ENCODE measurements around the gene KCTD2.
"Not testable (repeated sequence)": the region's sequence is repeated elsewhere in the genome, so short reads cannot be mapped to it uniquely, and the experiment has no call there.

KCTD2 gene, protein sequence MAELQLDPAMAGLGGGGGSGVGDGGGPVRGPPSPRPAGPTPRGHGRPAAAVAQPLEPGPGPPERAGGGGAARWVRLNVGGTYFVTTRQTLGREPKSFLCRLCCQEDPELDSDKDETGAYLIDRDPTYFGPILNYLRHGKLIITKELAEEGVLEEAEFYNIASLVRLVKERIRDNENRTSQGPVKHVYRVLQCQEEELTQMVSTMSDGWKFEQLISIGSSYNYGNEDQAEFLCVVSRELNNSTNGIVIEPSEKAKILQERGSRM

GRCh38 chr17:75046407-75047289 lies at the start of gene KCTD2, which contains the start of gene ATP5PD:
TSS of gene KCTD2 (plus strand) at chr17:75047225. CDS start at chr17:75047251, 26 bp downstream.
TSS of gene ATP5PD (minus strand) at chr17:75046969. CDS start at chr17:75042650, 4,319 bp downstream.
- DNase-seq (ENCODE audit: low spot score): peak; percentile 99

DNA sequence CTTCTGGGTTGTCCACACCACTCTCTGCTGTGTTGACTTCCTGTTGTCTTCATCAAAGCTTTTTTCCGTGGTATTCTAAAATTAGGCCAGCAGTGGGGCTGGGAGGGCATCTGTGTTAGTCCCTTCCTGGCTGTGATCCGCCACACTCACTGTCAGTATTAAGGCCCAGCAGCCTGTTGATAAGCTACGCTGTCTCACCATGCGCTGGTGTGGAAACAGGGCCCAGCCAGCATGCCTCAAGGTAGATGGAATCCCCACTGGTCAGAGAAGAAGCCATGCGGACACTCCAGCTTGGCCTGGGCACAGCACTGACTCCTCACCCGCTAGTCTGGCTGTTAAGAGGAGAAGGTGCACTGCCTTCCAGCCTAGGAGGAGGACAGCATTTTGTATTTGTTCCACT lies 48.2 kb upstream of the KCTD2 start:
- no peak for DNase-seq (ENCODE audit: low spot score)

- DNase-seq (ENCODE audit: low spot score): no peak
Measured at GRCh38 chr17:74999523-74999922, 47.5 kb upstream of the KCTD2 start.

DNA sequence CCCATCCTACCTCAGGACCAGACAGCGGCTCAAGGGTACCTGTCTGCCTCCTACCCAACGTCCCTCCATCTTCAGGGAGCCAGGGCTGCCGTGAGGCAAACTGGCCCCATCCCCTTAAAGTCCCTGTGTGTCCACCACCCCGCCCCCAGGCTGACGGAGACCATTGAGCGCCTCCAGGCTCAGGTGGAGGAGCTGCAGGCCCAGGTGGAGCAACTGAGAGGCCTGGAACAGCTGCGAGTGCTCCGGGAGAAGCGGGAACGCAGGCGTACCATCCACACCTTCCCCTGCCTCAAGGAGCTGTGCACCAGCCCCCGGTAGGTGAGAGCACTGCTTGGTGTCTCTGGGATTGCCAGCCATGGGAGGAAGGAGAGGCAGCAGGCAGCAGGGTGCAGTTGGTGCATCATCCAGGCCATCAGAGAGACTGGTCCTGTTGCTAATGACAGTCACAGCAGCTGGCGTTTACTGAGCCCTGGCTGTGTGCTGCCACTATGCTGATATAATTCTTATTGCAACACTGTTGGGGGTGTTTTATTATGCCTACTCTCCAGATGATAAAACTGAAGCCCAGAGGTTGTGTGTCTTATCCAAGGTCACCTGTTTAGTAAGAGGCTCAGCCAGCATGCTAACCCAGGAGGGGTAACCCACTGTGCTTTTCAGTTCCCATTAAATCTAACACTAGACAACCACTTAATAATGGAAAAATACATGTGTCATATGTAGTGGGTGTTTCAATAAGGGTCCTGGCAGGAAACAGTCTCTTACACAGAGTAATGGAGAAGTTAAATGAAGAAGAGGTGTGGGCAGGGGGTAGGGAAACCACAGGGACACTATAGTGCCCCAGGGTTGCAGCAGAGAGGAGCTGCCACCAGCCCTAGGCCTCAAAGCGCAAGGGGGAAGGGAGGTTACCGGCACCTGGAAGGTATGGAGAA lies 44.8 kb upstream of the KCTD2 start:
- DNase-seq (ENCODE audit: low spot score): no peak

DNA sequence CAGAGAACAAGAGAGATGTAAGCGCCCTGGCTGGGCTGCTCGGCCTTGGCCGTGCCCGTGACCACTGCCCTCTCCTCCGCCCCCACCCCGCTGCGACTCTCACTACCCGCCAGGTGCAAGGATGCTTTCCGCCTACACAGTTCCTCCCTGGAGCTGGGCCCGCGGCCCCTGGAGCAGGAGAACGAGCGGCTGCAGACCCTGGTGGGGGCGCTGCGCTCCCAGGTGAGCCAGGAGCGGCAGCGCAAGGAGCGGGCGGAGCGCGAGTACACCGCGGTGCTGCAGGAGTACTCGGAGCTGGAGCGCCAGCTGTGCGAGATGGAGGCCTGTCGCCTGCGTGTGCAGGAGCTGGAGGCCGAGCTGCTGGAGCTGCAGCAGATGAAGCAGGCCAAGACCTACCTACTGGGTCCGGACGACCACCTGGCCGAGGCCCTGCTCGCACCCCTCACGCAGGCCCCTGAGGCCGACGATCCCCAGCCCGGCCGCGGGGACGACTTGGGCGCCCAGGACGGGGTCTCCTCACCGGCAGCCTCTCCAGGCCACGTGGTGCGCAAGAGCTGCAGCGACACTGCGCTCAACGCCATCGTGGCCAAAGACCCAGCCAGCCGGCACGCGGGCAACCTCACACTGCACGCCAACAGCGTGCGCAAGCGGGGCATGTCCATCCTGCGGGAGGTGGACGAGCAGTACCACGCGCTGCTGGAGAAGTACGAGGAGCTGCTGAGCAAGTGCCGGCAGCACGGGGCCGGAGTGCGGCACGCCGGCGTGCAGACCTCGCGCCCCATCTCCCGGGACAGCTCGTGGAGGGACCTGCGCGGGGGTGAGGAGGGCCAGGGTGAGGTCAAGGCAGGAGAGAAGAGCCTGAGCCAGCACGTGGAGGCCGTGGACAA lies 43.7 kb upstream of the KCTD2 start:
- DNase-seq (ENCODE audit: low spot score): no peak

- no peak for DNase-seq (ENCODE audit: low spot score)
Measured at GRCh38 chr17:75003957-75004355, 43.1 kb upstream of the KCTD2 start.

DNA sequence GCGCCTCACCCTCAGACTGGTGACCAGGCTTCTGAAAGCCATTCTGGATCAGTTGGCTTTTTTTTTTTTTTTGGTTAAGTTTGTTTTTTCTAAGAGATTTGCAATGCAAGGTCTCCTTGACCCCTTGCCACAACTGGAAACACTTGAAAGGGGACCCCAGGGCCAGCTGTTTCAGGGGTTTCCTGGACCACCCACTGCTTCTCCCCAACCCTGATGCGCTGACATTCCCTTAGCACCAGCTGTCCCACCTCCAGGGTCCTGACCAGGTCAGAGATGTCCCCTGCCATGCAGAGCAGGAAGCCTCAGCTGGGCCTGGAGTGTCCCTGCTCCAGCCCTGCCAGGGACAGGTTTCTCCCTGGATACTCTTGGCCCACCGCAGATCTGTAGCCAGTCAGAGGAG lies 42.7 kb upstream of the KCTD2 start:
- no peak for DNase-seq (ENCODE audit: low spot score)

DNA sequence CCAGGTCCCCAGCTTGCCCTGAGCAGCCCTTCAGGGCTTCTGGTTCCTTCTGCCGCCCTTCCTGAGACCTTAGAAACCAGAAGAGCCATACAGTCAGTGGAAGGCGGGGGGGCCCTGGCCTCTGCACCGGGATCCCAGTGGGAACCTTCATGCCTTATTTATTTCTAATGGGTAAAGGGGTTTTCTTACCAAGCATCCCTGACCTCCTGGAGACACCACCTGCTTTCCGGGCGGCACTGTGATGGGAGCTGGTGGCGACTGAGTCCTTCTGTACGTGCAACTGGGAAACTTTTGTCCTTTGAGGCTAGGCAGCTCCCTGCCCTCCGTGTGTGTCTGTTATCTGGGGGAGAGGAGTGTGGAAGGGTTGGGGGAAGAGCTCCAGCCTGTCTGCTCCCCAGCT lies 41.7 kb upstream of the KCTD2 start:
- no peak for DNase-seq (ENCODE audit: low spot score)

DNA sequence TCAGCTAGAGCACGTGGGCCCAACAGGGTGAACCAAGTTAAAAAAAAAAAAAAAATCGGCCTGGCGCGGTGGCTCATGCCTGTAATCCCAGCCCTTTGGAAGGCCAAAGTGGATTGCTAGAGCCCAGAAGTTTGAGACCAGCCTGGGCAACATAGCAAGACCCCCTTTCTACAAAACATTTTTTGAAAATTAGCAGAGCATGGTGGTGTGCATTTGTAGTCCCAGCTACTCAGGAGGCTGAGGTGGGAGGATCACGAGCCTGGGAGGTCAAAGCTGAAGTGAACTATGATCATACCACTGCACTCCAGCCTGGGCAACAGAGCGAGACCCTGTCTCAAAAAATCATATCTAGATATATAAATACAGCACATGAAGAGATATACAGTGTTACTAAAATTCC lies 40.9 kb upstream of the KCTD2 start:
- DNase-seq (ENCODE audit: low spot score): not testable (repeated sequence)

- no peak for DNase-seq (ENCODE audit: low spot score)
Measured at GRCh38 chr17:75006653-75007052, 40.4 kb upstream of the KCTD2 start.

GRCh38 chr17:75008373-75008772 lies 38.7 kb upstream of the KCTD2 start:
- DNase-seq (ENCODE audit: low spot score): no peak

DNA sequence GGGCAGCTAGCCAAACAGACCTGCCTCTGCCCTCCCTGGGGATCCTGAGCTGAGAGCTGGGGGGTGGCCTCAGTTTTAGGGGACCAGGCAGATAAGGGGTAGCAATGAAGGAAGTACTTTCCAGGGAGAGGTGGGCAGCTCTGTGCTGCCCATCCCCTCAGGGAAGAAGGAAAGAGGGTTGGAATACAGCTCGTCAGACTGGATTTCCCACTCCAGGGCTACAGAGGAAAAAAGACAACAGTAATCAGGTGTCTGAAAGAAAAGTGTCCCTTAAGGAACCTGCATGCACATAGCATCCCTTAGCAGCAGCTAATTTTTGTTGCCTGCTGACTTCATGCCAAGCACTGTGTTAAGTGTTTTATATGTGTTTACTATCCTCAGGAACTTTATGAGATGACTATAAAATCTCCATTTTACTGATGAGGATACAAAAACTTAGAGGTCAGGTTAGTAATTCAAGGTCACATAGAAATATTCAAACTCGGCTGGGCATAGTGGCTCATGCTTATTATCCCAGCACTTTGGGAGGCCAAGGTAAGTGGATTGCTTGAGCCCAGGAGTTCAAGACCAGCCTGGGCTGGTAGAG lies 37.8 kb upstream of the KCTD2 start:
- DNase-seq (ENCODE audit: low spot score): no peak

DNA sequence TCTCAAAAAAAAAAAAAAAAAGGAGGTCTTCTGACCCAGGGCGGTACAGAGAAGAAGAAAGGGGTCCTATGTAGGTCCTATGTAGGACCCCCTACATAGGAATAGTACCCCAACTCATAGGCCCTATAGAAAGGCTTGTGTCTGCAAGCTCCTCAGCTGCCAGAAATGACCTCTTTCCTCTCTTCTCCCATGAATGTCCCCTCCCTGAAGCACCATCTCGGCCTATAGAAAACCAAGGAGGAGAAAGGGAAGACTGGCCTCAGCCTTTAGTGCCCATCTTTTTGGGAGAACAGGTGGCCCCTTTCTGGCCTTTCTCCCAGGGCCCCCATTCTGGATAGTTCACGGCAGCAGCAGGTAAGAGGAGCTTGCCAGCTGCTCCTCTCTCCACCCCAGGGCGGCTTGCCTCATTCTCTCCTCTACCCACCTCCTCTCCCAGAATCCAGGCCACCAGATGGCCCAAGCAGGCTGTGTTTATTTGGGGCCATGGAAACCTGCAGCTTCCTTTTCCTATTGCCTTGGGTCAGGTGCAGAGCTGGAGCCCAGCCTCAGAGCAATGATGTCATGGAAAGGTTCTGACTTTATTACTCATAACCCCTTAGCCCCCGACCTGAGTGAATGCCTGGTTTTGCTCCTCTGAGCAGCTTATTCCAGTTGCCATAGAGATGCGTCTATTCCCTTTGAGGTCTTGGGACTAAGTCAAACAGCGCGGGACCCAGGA lies 36.2 kb upstream of the KCTD2 start:
- peak; percentile 45 for DNase-seq (ENCODE audit: low spot score)

GRCh38 chr17:75011401-75012095 lies 35.5 kb upstream of the KCTD2 start:
- peak; percentile 83 for DNase-seq (ENCODE audit: low spot score)

DNA sequence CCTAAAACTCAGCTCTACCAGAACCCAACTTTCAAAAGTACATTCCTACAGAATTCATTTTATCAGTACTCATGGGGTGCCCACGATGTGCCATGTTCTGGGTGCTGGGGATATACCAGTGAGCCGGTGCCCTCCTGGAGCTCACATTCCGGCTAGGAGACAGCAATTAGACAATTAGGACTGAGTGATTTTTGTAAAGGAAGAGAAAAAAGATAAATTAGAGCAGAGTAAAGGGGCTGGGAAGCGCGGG lies 35.0 kb upstream of the KCTD2 start:
- no peak for DNase-seq (ENCODE audit: low spot score)

DNA sequence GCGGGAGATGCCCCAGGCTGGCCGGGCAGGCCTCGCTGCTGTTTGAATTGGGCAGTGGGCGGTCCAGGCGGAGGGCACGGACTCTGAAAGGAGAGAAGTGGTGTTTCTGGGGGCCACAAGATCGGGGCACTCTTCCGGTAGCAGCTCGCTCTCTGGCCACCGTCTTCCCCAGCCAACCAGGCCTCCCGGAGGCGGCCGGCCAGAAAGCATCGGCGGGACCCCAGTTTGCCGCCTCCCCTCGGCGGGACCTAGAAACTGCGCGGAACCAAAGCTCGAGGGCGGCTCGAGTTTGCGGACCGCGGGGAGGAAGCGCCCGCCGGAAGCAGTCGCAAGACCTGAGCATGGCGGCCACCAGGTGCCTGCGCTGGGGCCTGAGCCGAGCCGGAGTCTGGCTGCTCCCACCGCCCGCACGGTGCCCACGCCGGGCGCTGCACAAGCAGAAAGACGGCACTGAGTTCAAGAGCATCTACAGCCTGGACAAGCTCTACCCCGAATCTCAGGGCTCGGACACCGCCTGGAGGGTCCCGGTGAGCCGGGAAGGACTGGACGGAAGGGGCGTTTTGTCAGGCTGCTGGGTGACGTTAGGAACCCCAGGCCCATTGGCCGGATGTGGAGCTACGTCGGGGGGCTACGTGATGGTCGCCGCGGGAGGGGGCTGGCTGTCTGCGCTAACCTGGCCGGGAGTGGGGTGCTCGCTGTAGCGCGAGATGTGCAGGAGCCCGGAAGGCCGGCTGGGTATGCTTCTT lies 34.5 kb upstream of the KCTD2 start, which contains the start of gene MRPL58:
MRPL58 (plus strand) TSS at position 325 of the 746 bp plus-strand sequence; CDS start at position 342, 17 bp downstream.
- peak; percentile 88 for DNase-seq (ENCODE audit: low spot score)

- no peak for DNase-seq (ENCODE audit: low spot score)
Measured at GRCh38 chr17:75013092-75013559, 33.9 kb upstream of the KCTD2 start.

DNA sequence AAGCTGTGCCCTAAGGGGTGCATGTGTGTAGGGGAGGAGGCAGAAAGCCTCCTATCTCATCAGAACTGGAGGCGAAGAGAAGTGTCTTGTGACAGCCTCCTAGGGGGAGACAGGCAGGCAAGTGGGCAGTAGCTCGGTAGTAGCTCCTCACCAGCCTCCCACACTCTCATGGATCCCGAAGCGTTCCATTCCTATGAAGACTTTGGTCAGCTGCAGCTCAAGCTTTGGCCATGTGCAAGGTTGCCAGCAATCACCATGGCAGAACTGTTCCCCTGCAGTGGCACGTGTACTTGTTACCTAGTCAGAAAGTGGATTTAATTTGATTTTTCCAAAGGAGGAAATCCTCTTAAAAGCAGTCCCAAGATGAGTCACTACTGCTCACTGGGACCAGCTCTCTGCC lies 27.9 kb upstream of the KCTD2 start:
- no peak for DNase-seq (ENCODE audit: low spot score)

GRCh38 chr17:75019710-75020109 lies 27.3 kb upstream of the KCTD2 start:
- no peak for DNase-seq (ENCODE audit: low spot score)

Measured in hepatic stellate cell (primary cell).